Stimulated activated naive CD8-positive, alpha-beta T cell treated with anti-CD3 and anti-CD28 coated beads, Interleukin-15, Interleukin-2, amounts not matched to agents 100 ng/mL and 50 ng/mL, for 24 hours (primary cell): ENCODE measurements around the gene CLIP4.

ENCODE experiments used
- H3K27ac Mint-ChIP-seq: one replicate; pipeline ENCODE4 v1.8.0; 2021; ENCODE audit warnings: mild to moderate bottlenecking, mixed read lengths
- H3K27me3 Mint-ChIP-seq: one replicate; pipeline ENCODE4 v1.8.0; 2021; ENCODE audit warnings: mixed read lengths
- H3K36me3 Mint-ChIP-seq: one replicate; pipeline ENCODE4 v1.8.0; 2021; ENCODE audit warnings: low read depth, mixed read lengths
- H3K4me1 Mint-ChIP-seq: one replicate; pipeline ENCODE4 v1.8.0; 2021; ENCODE audit warnings: low read depth, mixed read lengths
- H3K4me3 Mint-ChIP-seq: one replicate; pipeline ENCODE4 v1.8.0; 2021; ENCODE audit warnings: mild to moderate bottlenecking, mixed read lengths
- H3K9me3 Mint-ChIP-seq: one replicate; pipeline ENCODE4 v1.8.0; 2021; ENCODE audit warnings: mixed read lengths

Gene CLIP4

GRCh38 chr2:29207352-29208148, 92.3 kb downstream of the CLIP4 start:
- Mint-ChIP-seq H3K36me3 (no peaks in the 10 kb centered on the region), H3K9me3 (no peaks in the 10 kb centered on the region), H3K27me3 (no peaks in the 10 kb centered on the region), H3K4me1 (no peaks in the 10 kb centered on the region), H3K27ac (no peak overlapping the region), H3K4me3 (no peak overlapping the region)

GRCh38 chr2:29209551-29209950, 94.3 kb downstream of the CLIP4 start:
- Mint-ChIP-seq H3K4me1 (no peaks in the 10 kb centered on the region), H3K4me3 (no peak overlapping the region), H3K36me3 (no peaks in the 10 kb centered on the region), H3K27ac (no peak overlapping the region), H3K27me3 (no peaks in the 10 kb centered on the region), H3K9me3 (no peaks in the 10 kb centered on the region)

- H3K27me3 Mint-ChIP-seq: no peaks in the 10 kb centered on the region
- no peaks in the 10 kb centered on the region for H3K36me3 Mint-ChIP-seq
- H3K27ac Mint-ChIP-seq: no peak overlapping the region
- no peak overlapping the region for H3K4me3 Mint-ChIP-seq
- no peaks in the 10 kb centered on the region for H3K4me1 Mint-ChIP-seq
- H3K9me3 Mint-ChIP-seq: no peaks in the 10 kb centered on the region
Observed at GRCh38 chr2:29212009-29212408, 96.8 kb downstream of the CLIP4 start.

- no peaks in the 10 kb centered on the region for H3K27me3 Mint-ChIP-seq
- H3K9me3 Mint-ChIP-seq: no peaks in the 10 kb centered on the region
- H3K4me3 Mint-ChIP-seq: no peak overlapping the region
- H3K4me1 Mint-ChIP-seq: no peaks in the 10 kb centered on the region
- H3K36me3 Mint-ChIP-seq: no peaks in the 10 kb centered on the region
- no peak overlapping the region for H3K27ac Mint-ChIP-seq
Observed at GRCh38 chr2:29213888-29214291, 98.7 kb downstream of the CLIP4 start.

GRCh38 chr2:29215073-29215472, 99.9 kb downstream of the CLIP4 start:
- Mint-ChIP-seq H3K4me1 (no peaks in the 10 kb centered on the region), H3K27me3 (no peaks in the 10 kb centered on the region), H3K36me3 (no peaks in the 10 kb centered on the region), H3K27ac (no peak overlapping the region), H3K9me3 (no peaks in the 10 kb centered on the region), H3K4me3 (no peak overlapping the region)

GRCh38 chr2:29215739-29216608, 100.8 kb downstream of the CLIP4 start:
- Mint-ChIP-seq H3K4me1 (no peaks in the 10 kb centered on the region), H3K27ac (no peak overlapping the region), H3K4me3 (no peak overlapping the region), H3K27me3 (no peaks in the 10 kb centered on the region), H3K9me3 (no peaks in the 10 kb centered on the region), H3K36me3 (no peaks in the 10 kb centered on the region)

GRCh38 chr2:29216609-29216909, 101.3 kb downstream of the CLIP4 start:
- no peaks in the 10 kb centered on the region for H3K9me3 Mint-ChIP-seq
- no peaks in the 10 kb centered on the region for H3K36me3 Mint-ChIP-seq
- no peak overlapping the region for H3K4me3 Mint-ChIP-seq
- H3K27me3 Mint-ChIP-seq: no peaks in the 10 kb centered on the region
- H3K4me1 Mint-ChIP-seq: no peaks in the 10 kb centered on the region
- no peak overlapping the region for H3K27ac Mint-ChIP-seq

GRCh38 chr2:29218071-29218470, 102.9 kb downstream of the CLIP4 start:
- no peak overlapping the region for H3K4me3 Mint-ChIP-seq
- no peak overlapping the region for H3K27ac Mint-ChIP-seq
- no peaks in the 10 kb centered on the region for H3K36me3 Mint-ChIP-seq
- no peaks in the 10 kb centered on the region for H3K4me1 Mint-ChIP-seq
- no peaks in the 10 kb centered on the region for H3K27me3 Mint-ChIP-seq
- H3K9me3 Mint-ChIP-seq: no peaks in the 10 kb centered on the region

GRCh38 chr2:29218550-29219125, 103.4 kb downstream of the CLIP4 start:
- Mint-ChIP-seq H3K4me1 (no peaks in the 10 kb centered on the region), H3K27ac (no peak overlapping the region), H3K4me3 (no peak overlapping the region), H3K9me3 (no peaks in the 10 kb centered on the region), H3K27me3 (no peaks in the 10 kb centered on the region), H3K36me3 (no peaks in the 10 kb centered on the region)

GRCh38 chr2:29219374-29219773, 104.2 kb downstream of the CLIP4 start:
- H3K27ac Mint-ChIP-seq: no peak overlapping the region
- H3K4me1 Mint-ChIP-seq: no peaks in the 10 kb centered on the region
- H3K36me3 Mint-ChIP-seq: no peaks in the 10 kb centered on the region
- H3K27me3 Mint-ChIP-seq: no peaks in the 10 kb centered on the region
- no peaks in the 10 kb centered on the region for H3K9me3 Mint-ChIP-seq
- no peak overlapping the region for H3K4me3 Mint-ChIP-seq

- Mint-ChIP-seq H3K4me3 (no peak overlapping the region), H3K4me1 (no peaks in the 10 kb centered on the region), H3K27me3 (no peaks in the 10 kb centered on the region), H3K9me3 (no peaks in the 10 kb centered on the region), H3K27ac (no peak overlapping the region), H3K36me3 (no peaks in the 10 kb centered on the region)
Observed at GRCh38 chr2:29220506-29221270, 105.5 kb downstream of the CLIP4 start.

- Mint-ChIP-seq H3K27ac (no peak overlapping the region), H3K27me3 (peaks cover 7% of the 10 kb centered on the region), H3K9me3 (no peaks in the 10 kb centered on the region), H3K4me3 (no peak overlapping the region), H3K36me3 (no peaks in the 10 kb centered on the region), H3K4me1 (no peaks in the 10 kb centered on the region)
Observed at GRCh38 chr2:29222381-29223179, 107.4 kb downstream of the CLIP4 start.

GRCh38 chr2:29223257-29223656, 108.0 kb downstream of the CLIP4 start:
- H3K36me3 Mint-ChIP-seq: no peaks in the 10 kb centered on the region
- H3K27ac Mint-ChIP-seq: no peak overlapping the region
- H3K4me1 Mint-ChIP-seq: no peaks in the 10 kb centered on the region
- peaks cover 7% of the 10 kb centered on the region for H3K27me3 Mint-ChIP-seq
- H3K9me3 Mint-ChIP-seq: no peaks in the 10 kb centered on the region
- H3K4me3 Mint-ChIP-seq: no peak overlapping the region
